Neutrophil (primary cell): ENCODE data around the gene PIP5K1B.

Experiments
- H3K27ac ChIP-seq: fragments of 200-600 bp; sonication (generic); 2 replicates; pipeline ENCODE4 v1.5.1; 2016; ENCODE audit warnings: mild to moderate bottlenecking, moderate library complexity
- H3K27me3 ChIP-seq: fragments of 200-600 bp; sonication (generic); 2 replicates; pipeline ENCODE4 v1.6.0; 2016; ENCODE audit warnings: mild to moderate bottlenecking
- H3K36me3 ChIP-seq: fragments of 200-600 bp; sonication (generic); 2 replicates; pipeline ENCODE4 v1.5.1; 2017
- H3K4me1 ChIP-seq, 2 experiments: fragments of 200-600 bp in 1 of 2; sonication (generic) in 1 of 2; 1 replicate in 1 of 2; 2 replicates in 1 of 2; pipeline versions ENCODE4 v1.5.1 to v1.6.1; 2013 to 2016; ENCODE audit warnings: low read depth in 1 of 2, low read length in 1 of 2, mild to moderate bottlenecking in 1 of 2, moderate library complexity in 1 of 2; ENCODE audit not compliant: control insufficient read depth in 1 of 2, insufficient read depth in 1 of 2
- H3K4me3 ChIP-seq, 2 experiments: fragments of 200-600 bp in 1 of 2; sonication (generic) in 1 of 2; 1 replicate in 1 of 2; 2 replicates in 1 of 2; pipeline ENCODE4 v1.5.1; 2013 to 2016; ENCODE audit warnings: low read depth in 1 of 2, low read length in 1 of 2, mild to moderate bottlenecking in 1 of 2, moderate library complexity in 1 of 2
- H3K9me3 ChIP-seq: fragments of 200-600 bp; sonication (generic); 2 replicates; pipeline ENCODE4 v1.5.1; 2016
- TF ChIP-seq, protein P1 (sequence below): fragments of 200-600 bp; sonication (generic); IDR thresholded peaks from 2 replicates; pipeline ENCODE4 v1.5.1; 2016; ENCODE audit warnings: antibody characterized with exemption

PIP5K1B gene

DNA sequence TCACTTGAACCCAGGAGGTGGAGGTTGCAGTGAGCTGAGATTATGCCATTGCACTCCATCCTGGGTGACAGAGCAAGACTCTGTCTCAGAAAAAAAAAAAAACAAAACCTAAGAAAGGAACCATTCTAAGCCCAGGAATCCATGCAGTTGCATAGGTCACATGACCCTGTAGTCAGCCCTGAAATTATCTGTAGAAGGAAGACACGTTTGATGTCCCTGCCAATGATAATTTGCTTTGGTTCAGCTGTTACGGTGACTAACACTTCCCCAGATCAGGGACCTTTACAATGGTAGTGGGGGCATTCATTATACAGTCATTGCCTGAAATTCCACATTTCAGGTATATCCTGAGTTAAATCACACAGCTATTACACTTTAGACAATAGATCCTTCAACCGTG, 258.4 kb downstream of the PIP5K1B start:
- Histone ChIP-seq H3K36me3 (peaks cover 11% of the 10 kb centered on the region), H3K4me3 (no peak overlapping the region), H3K27ac (no peak overlapping the region), H3K4me1 (no peaks in the 10 kb centered on the region), H3K27me3 (no peaks in the 10 kb centered on the region), H3K9me3 (no peaks in the 10 kb centered on the region)
- TF ChIP-seq, protein P1, sequence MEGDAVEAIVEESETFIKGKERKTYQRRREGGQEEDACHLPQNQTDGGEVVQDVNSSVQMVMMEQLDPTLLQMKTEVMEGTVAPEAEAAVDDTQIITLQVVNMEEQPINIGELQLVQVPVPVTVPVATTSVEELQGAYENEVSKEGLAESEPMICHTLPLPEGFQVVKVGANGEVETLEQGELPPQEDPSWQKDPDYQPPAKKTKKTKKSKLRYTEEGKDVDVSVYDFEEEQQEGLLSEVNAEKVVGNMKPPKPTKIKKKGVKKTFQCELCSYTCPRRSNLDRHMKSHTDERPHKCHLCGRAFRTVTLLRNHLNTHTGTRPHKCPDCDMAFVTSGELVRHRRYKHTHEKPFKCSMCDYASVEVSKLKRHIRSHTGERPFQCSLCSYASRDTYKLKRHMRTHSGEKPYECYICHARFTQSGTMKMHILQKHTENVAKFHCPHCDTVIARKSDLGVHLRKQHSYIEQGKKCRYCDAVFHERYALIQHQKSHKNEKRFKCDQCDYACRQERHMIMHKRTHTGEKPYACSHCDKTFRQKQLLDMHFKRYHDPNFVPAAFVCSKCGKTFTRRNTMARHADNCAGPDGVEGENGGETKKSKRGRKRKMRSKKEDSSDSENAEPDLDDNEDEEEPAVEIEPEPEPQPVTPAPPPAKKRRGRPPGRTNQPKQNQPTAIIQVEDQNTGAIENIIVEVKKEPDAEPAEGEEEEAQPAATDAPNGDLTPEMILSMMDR: no peak

DNA sequence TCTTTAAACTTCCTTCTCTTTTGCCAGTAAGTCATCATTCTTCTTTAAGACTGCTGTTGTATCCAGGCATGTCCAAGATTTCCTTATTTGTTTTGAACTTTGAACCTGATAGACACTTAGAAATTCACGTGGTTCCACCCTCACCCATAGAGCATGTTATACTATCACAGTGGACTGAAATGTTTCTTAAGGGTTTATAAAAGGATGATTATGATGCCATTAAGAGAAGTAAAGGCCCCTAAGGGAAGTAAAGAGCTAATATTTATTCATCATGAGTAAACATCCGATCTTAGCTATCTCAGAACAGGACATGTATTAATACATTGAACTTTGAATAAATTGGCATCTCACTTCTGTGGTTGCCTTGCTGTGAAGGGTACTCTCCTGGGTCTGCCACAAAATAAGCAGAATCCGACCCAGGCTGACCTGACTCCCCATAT, 259.1 kb downstream of the PIP5K1B start:
- Histone ChIP-seq H3K4me3 (no peak overlapping the region), H3K36me3 (peaks cover 11% of the 10 kb centered on the region), H3K9me3 (no peaks in the 10 kb centered on the region), H3K27me3 (no peaks in the 10 kb centered on the region), H3K4me1 (no peaks in the 10 kb centered on the region), H3K27ac (no peak overlapping the region)
- TF ChIP-seq, protein P1: no peak

DNA sequence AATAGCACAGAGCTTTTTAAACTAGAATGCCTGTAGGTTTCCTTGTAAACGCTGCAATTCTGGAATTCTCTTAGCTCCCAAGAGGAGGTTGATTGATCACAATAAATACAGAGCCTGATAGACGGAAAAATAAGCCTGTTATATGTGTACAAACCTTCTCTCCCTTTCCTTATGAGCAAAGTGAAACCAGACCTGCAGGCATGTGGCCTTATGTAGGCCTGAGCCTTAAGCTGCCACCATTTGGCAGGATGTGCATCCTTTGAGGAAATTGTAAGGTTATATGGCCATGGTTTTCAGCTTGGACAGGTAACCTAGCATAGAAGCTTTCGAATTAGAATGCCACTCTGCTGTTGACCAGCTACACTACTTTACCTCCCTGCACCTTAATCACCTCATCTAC, 259.7 kb downstream of the PIP5K1B start:
- Histone ChIP-seq H3K4me3 (no peak overlapping the region), H3K9me3 (no peaks in the 10 kb centered on the region), H3K4me1 (no peaks in the 10 kb centered on the region), H3K27me3 (no peaks in the 10 kb centered on the region), H3K36me3 (peaks cover 11% of the 10 kb centered on the region), H3K27ac (no peak overlapping the region)
- TF ChIP-seq, protein P1: no peak

GRCh38 chr9:68966496-68966944, 261.5 kb downstream of the PIP5K1B start:
- no peak overlapping the region for H3K27ac ChIP-seq
- no peaks in the 10 kb centered on the region for H3K9me3 ChIP-seq
- TF ChIP-seq, protein P1: no peak
- no peaks in the 10 kb centered on the region for H3K27me3 ChIP-seq
- H3K36me3 ChIP-seq: peaks cover 11% of the 10 kb centered on the region
- no peak overlapping the region for H3K4me3 ChIP-seq
- H3K4me1 ChIP-seq: no peaks in the 10 kb centered on the region

GRCh38 chr9:68967800-68968199, 262.8 kb downstream of the PIP5K1B start:
- Histone ChIP-seq H3K9me3 (no peaks in the 10 kb centered on the region), H3K27me3 (no peaks in the 10 kb centered on the region), H3K36me3 (peaks cover 11% of the 10 kb centered on the region), H3K27ac (no peak overlapping the region), H3K4me3 (no peak overlapping the region), H3K4me1 (no peaks in the 10 kb centered on the region)
- TF ChIP-seq, protein P1: no peak

DNA sequence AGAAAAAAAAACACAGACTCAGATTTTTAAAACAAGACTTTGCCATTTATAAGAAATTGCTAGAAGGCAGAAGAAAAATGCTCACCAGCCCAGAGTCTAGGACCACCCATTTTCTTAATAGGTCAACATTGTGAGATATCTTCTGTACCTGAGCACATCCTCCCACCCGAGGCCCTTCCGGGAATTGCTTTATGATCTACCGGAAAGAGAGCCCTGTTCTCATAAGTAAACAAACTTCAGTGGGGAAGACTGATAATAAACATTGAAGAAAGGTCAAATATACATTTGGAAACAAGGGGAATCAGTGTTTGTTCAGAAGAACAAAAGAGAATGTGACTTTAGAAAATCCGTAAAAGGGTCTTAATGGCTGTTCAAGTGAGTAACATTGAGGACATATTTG, 264.5 kb downstream of the PIP5K1B start:
- Histone ChIP-seq H3K9me3 (no peaks in the 10 kb centered on the region), H3K36me3 (peaks cover 9% of the 10 kb centered on the region), H3K27me3 (no peaks in the 10 kb centered on the region), H3K4me1 (peaks cover 3 to 4% of the 10 kb centered on the region in 2 experiments), H3K27ac (no peak overlapping the region), H3K4me3 (no peak overlapping the region)
- TF ChIP-seq, protein P1: no peak
